Calu3 (cell line): Measurements from ENCODE around the gene SH3BP2. TPM values are rescaled to one million over a fixed set of nuclear protein-coding genes. Genes with fewer than 3 reads are reported as not detected.

ENCODE experiments used
- BruUV-seq: library from RNA; stranded (reverse); fragments of 400-500 nt; replicated peaks from 2 replicates; lab custom pipeline; 2021; lab: Mats Ljungman, UMichigan
- CTCF ChIA-PET: fragments of 300-600 bp; sonication (Branson Sonifier 250); formaldehyde crosslinking; loops from one replicate; lab custom pipeline; 2022; ENCODE audit warnings: antibody characterized with exemption; lab: Charles Lee
- DNase-seq: peaks from one replicate; pipeline ENCODE4 v3.0.0; 2022
- H3K27ac Mint-ChIP-seq: one replicate; pipeline ENCODE4 v1.8.0; 2022; ENCODE audit warnings: mixed read lengths; ENCODE audit not compliant: unreplicated experiment
- H3K27me3 Mint-ChIP-seq: one replicate; pipeline ENCODE4 v1.8.0; 2022; ENCODE audit warnings: mixed read lengths; ENCODE audit not compliant: unreplicated experiment
- H3K36me3 Mint-ChIP-seq: one replicate; pipeline ENCODE4 v1.8.0; 2022; ENCODE audit warnings: mild to moderate bottlenecking, moderate library complexity, mixed read lengths; ENCODE audit not compliant: insufficient read depth, unreplicated experiment
- H3K4me1 Mint-ChIP-seq: one replicate; pipeline ENCODE4 v1.8.0; 2022; ENCODE audit warnings: mild to moderate bottlenecking, low read depth, mixed read lengths; ENCODE audit not compliant: unreplicated experiment
- H3K4me3 Mint-ChIP-seq: one replicate; pipeline ENCODE4 v1.8.0; 2022; ENCODE audit warnings: mild to moderate bottlenecking, low read depth, moderate library complexity, mixed read lengths; ENCODE audit not compliant: unreplicated experiment
- H3K9me3 Mint-ChIP-seq: one replicate; pipeline ENCODE4 v1.8.0; 2022; ENCODE audit warnings: low read depth, mixed read lengths; ENCODE audit not compliant: unreplicated experiment
- intact Hi-C: fragments of 100-400 bp; cut with micrococcal nuclease; formaldehyde crosslinking; loops from one replicate; pipeline ENCODE4 v1.10.0; 2022; ENCODE audit not compliant: unreplicated experiment
- total RNA-seq: library from RNA; stranded (reverse); gene quantifications from 2 replicates; pipeline ENCODE4 v1.2.3, GENCODE V29; 2022
- TF ChIP-seq, protein P1 (sequence below): fragments of 200-600 bp; IDR thresholded peaks from one replicate; pipeline ENCODE4 v1.8.0; 2022; ENCODE audit warnings: antibody characterized with exemption; ENCODE audit not compliant: unreplicated experiment

Gene SH3BP2
- total RNA-seq, 1 experiment from 2014 or later = 22.7 TPM

DNA sequence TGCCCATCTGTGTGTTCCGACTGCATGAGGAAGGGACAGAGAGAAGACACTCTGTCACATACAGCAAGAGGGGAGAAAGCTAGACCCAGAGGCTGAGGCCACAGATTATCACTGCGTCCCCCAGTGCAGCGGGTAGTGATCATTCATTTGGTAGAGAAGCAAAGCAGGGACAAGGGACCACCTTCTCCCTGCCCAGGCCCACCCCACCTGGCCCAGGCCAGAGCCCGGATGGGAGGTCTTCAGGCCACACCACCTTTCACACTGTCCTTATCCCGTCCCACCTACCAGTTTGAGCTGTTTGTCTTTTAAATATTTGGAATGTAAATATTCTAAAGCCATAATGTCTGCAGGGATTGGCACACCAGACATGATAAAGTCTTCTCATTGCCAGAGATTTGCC is 47.4 kb upstream of the SH3BP2 start:
- Mint-ChIP-seq H3K36me3 (peaks cover 14% of the 10 kb centered on the region), H3K9me3 (no peaks in the 10 kb centered on the region), H3K4me1 (peaks cover 8% of the 10 kb centered on the region), H3K27me3 (no peaks in the 10 kb centered on the region), H3K4me3 (no peak overlapping the region), H3K27ac (no peak overlapping the region)
- BruUV-seq = no TSS peak
- CTCF ChIA-PET = no interaction called here
- no peak for DNase-seq
- intact Hi-C loops = no loop called here
- TF ChIP-seq, protein P1, sequence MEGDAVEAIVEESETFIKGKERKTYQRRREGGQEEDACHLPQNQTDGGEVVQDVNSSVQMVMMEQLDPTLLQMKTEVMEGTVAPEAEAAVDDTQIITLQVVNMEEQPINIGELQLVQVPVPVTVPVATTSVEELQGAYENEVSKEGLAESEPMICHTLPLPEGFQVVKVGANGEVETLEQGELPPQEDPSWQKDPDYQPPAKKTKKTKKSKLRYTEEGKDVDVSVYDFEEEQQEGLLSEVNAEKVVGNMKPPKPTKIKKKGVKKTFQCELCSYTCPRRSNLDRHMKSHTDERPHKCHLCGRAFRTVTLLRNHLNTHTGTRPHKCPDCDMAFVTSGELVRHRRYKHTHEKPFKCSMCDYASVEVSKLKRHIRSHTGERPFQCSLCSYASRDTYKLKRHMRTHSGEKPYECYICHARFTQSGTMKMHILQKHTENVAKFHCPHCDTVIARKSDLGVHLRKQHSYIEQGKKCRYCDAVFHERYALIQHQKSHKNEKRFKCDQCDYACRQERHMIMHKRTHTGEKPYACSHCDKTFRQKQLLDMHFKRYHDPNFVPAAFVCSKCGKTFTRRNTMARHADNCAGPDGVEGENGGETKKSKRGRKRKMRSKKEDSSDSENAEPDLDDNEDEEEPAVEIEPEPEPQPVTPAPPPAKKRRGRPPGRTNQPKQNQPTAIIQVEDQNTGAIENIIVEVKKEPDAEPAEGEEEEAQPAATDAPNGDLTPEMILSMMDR = no peak

DNA sequence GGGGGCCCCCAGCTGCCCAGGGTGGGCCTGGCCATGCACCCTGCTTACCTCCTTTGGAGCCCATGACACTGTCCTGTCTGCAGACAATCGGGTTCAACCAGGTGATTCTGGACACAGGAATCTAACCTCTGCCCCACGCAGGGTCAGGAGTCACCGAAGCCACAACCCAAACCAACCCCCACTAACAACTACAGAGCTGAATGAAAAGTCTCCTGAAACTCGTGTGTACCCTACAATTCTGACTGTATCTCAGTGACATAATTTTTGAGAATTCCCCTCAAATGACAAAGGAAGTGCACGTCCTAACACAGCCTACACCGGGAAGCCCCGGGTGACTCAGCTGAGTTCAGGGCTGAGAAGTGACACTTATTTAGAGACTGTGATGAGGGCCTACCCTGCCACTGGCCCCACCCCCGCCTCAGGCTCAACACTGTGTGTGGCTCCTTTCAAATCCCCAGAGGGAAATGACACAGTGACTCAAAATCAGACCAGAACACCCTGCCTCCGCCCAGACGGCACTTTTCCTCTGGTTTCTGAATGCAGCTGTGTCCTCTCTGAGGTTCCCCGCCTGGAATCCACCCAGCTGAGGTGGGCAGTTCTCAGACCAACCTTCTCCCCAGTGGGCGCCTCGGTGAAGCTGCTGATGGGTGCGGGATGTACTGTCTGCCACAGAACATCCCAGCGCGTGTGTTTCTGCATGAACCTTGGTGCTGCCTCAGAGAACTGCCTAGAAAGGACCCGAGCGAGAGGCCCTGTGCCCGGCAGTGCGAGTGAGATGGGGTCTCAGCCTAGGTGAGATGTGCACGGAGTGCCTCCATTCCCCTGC is 46.7 kb upstream of the SH3BP2 start:
- CTCF ChIA-PET = no interaction called here
- Mint-ChIP-seq H3K36me3 (peaks cover 14% of the 10 kb centered on the region), H3K4me1 (peaks cover 8% of the 10 kb centered on the region), H3K27ac (no peak overlapping the region), H3K9me3 (no peaks in the 10 kb centered on the region), H3K4me3 (no peak overlapping the region), H3K27me3 (no peaks in the 10 kb centered on the region)
- no TSS peak for BruUV-seq
- DNase-seq = peak; percentile 39
- intact Hi-C loops = no loop called here
- TF ChIP-seq, protein P1 = no peak

DNA sequence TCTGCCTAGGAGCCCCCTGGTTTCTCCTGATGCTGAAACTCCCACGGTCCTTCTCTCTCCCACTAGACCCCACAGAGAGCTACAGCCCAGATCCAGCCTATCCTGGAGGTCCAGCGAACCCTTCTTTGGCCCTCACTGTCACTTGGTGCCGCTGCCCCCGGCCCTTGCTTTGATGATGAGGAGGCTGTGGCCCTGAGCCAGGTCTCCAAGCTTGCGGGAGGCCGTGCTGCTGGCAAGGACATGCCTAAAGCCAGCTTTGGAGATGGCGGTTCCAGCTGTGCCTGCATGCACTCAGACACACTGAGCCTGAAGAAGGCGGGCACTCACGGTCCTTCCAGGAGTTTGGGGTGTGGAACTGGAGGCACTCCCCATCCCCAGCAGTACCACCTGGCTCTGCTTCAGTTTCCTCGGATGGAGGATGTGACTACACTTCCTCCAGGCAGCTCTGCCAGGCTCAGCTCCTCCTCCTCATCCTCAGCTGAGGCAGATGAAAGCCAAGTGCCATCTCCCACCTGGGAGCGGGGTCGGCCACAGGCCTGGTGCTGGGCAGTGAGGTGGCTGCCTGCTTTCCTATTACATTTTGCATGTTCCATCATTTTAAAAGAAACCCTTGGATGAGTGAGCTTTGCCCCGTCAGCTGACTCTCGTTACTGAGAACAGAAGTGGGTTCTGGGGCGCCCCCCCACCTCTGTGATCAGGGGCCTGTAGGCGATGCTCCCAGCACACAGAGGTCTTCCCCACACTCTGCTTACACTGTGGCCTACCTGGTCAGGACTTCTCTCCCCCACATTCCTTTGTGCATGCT is 45.8 kb upstream of the SH3BP2 start:
- CTCF ChIA-PET = interaction anchor here (0.6 kb wide), 1 partner anchor 22 kb away, joined by 3 read pairs; no protein-coding TSS in a partner anchor
- Mint-ChIP-seq H3K27me3 (no peaks in the 10 kb centered on the region), H3K36me3 (peaks cover 14% of the 10 kb centered on the region), H3K4me1 (peaks cover 8% of the 10 kb centered on the region), H3K27ac (no peak overlapping the region), H3K9me3 (no peaks in the 10 kb centered on the region), H3K4me3 (no peak overlapping the region)
- no TSS peak for BruUV-seq
- DNase-seq = no peak
- TF ChIP-seq, protein P1 = no peak
- intact Hi-C loops = no loop called here

DNA sequence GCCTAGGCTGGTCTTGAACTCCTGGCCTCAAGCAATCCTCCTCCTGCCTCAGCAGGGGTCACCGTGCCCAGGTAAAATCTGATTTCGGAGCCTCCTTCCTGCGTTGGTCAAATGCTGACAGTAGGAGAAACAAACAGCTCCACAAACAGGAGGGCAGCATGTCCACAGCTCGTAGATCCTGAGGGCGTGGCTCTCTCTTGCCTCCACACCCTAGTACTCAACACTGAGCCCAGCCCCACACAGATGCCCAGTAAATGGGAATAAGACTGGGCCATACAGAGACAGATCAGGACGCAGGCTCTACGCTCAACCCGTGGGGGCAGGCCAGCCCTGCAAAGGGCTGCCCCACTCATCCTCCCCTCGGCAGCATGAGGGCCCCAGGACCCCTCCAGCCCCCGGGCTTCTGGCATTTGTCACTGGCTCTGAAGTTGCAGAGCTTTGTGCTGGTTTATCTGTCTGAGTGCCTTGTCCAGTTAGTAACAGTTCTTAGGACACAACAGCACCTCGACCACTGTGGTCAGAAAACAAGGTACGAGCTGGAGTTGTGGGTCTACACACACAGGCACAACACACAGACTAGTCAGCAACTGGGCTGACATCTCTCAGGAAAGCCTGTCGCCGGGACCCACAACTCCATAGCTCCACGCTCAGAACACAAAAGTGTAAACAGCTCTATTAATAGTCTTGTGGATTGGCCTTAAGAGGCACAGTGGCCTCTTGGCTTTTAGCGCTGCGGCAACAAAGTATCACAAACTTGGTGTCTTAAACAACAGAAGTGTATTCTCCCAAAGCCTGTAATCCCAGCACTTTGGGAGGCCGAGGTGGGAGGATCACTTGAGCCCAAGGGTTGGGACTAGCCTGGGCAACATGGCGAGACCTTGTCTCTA is 41.9 kb upstream of the SH3BP2 start:
- Mint-ChIP-seq H3K4me1 (peaks cover 18% of the 10 kb centered on the region), H3K36me3 (peaks cover 23% of the 10 kb centered on the region), H3K9me3 (no peaks in the 10 kb centered on the region), H3K27me3 (no peaks in the 10 kb centered on the region), H3K27ac (no peak overlapping the region), H3K4me3 (no peak overlapping the region)
- no peak for DNase-seq
- TF ChIP-seq, protein P1 = no peak
- BruUV-seq = no TSS peak
- CTCF ChIA-PET = interaction anchor here (0.5 to 0.6 kb wide), 2 partner anchors 525 to 587 kb away, joined by 3 to 5 read pairs; no protein-coding TSS in a partner anchor
- intact Hi-C loops = no loop called here
